Mammary epithelial cell (primary cell): ENCODE results near the gene ACKR3.

Experiments
- EZH2 ChIP-seq: IDR thresholded peaks from 2 replicates; pipeline ENCODE4 v1.6.1; 2012; ENCODE audit warnings: low read length, inconsistent platforms, borderline replicate concordance
- TF ChIP-seq, protein P1 (sequence below), 2 donors: IDR thresholded peaks in 1 of 2; conservative IDR thresholded peaks in 1 of 2; 2 replicates each; pipeline ENCODE4 v1.5.1; 2011 to 2012; ENCODE audit warnings: inconsistent platforms in 2 of 2, low read length in 2 of 2, mild to moderate bottlenecking in 2 of 2, control low read depth in 1 of 2, low read depth in 1 of 2; ENCODE audit not compliant: insufficient read depth in 1 of 2; ENCODE audit errors: extremely low read depth in 1 of 2

DNA sequence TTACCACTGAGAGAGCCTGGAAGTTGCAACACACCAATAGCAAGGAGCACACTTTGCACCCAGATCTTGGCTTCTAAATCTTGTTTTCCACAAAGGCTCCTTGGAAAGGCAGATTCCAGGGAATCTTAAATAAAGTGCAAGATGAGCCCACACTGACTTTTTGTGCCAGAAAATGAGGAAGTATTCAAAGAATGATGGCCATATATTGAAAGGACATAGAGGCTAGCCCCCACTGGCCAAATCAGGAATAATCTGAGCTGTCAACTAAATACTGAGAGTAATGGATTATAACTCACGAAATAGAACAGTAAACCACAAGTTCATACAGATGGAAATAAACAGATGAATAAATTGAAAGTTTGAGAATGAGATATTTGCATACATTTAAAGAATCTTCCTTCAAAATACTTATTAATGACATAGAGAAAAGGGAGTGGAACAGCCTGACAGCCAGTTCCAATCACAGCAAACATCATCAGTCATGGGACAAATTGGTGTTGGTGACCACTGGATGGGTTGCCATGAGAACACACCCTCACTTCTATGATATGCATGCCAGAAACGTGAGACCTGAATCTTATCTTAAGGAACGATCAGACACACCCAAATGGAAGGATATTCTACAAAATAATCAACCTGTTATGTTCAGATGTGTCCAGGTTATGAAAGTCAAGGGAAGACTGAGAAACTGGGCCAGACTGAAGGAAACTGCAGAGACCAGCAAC, 12.2 kb upstream of the ACKR3 start:
- TF ChIP-seq, protein P1, sequence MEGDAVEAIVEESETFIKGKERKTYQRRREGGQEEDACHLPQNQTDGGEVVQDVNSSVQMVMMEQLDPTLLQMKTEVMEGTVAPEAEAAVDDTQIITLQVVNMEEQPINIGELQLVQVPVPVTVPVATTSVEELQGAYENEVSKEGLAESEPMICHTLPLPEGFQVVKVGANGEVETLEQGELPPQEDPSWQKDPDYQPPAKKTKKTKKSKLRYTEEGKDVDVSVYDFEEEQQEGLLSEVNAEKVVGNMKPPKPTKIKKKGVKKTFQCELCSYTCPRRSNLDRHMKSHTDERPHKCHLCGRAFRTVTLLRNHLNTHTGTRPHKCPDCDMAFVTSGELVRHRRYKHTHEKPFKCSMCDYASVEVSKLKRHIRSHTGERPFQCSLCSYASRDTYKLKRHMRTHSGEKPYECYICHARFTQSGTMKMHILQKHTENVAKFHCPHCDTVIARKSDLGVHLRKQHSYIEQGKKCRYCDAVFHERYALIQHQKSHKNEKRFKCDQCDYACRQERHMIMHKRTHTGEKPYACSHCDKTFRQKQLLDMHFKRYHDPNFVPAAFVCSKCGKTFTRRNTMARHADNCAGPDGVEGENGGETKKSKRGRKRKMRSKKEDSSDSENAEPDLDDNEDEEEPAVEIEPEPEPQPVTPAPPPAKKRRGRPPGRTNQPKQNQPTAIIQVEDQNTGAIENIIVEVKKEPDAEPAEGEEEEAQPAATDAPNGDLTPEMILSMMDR (conservative IDR thresholded peaks at IDR 0.05 in 1 of 2, IDR thresholded peaks at IDR 0.05 in 1 of 2; ENCODE audit: extremely low read depth in 1 of 2, insufficient read depth in 1 of 2, low read depth in 1 of 2, low read length in 2 of 2) = no peak
- TF ChIP-seq EZH2 = no peak
